Cerebellar nuclear complex (tissue), 1 donor: ENCODE measurements around the gene RHBDL3.
A peak's percentile ranks its signal among the peaks of the same experiment; 100 is the strongest.
"Not testable (repeated sequence)": the region's sequence is repeated elsewhere in the genome, so short reads cannot be mapped to it uniquely, and the experiment has no call there.

ENCODE experiments used
- DNase-seq, 2 experiments: peaks; one replicate each; lab custom pipeline; 2025; lab: John Stamatoyannopoulos, UW

RHBDL3 gene, protein sequence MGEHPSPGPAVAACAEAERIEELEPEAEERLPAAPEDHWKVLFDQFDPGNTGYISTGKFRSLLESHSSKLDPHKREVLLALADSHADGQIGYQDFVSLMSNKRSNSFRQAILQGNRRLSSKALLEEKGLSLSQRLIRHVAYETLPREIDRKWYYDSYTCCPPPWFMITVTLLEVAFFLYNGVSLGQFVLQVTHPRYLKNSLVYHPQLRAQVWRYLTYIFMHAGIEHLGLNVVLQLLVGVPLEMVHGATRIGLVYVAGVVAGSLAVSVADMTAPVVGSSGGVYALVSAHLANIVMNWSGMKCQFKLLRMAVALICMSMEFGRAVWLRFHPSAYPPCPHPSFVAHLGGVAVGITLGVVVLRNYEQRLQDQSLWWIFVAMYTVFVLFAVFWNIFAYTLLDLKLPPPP

DNA sequence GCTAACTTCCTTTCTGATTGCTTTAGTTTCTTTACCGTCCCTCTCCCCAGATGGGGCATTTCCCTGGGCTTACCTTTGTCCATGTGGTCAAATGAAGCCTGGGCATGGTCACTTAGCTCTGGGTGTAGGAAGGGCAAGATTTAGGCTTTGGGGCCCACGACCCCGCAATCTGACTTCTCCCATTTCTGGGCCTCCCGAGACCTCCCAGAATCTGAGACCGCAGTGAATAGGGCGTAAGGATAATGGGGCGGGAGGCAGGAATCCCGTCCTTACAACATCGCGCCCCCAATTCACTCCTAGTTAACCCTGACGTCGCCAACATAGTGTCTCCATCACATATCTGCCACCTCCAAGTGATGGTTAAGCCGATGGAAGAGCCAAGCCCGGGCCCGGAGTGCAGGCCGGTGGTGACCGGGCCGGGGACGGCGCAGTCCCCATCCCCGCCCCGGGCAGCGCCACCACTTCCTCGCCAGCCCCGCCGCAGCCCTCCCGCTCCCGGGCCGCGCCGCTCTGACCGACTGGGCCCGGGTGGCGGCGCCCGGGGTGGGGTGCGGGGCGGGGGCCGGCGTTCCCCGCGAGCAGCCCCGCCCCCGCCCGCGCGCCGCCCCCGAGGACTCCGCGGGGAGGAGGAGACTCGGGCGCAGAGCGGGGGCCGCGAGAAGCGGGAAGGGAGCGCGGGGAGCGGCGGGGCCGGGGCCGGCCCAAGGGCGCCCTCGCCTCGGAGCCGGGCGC lies at the start of gene RHBDL3:
RHBDL3 (plus strand) TSS at position 641 of the 732 bp plus-strand sequence. CDS start 358 bp downstream, outside the sequence.
- no peak for DNase-seq

DNA sequence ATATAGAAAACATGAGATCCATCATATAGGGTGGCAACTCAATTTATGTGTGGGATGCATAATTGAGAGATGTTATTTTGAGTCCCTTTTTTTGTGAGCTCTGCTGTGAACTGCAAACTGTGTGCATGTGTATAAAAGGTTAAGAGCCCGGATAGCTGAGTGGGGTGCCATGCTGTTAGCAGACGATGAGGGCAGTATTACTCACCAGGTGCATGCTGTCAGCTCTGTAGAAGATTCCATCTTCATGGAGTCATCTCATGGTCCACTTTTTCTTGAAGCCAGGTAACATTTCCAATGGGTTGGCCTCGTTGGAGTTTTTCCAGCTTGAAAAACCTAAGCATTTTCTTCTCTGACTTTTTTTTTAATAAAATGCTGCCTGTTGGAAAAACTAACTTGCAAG lies 43.0 kb upstream of the RHBDL3 start:
- no peak for DNase-seq

DNA sequence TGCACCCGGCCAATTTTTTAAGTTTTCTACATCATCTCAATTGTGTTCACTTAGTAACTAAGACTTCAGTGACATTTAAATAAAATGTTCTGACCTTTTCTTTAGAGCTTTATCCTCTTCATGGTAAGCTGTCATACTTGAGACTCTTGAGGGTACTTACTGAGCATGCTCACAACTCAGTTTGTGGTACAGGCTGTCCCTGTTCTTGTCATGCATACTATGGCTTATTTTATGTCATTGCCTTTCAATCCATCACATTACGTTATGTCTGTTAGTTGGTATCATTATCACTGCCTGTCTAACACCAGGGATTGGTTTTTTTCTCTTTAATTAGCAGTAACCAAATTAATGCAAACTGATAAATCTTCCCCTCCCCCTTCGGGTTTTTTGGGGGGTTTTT lies 41.9 kb upstream of the RHBDL3 start:
- no peak for DNase-seq

DNA sequence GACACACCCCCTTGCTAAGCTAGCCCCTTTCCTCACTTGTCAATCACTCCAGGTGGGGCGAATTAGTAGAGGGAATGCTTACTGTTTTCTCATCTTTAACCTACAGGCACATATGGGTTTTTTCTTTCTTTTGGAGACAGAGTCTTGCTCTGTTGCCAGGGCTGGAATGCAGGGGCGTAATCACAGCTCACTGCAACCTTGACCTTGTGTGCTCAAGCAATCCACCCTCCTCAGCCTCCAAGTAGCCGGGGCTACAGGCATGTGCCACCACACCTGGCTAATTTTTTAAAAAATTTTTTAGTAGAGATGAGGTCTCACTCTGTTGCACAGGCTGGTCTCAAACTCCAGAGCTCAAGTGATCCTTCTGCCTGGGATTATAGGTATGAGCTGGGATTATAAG lies 38.7 kb upstream of the RHBDL3 start:
- DNase-seq = no peak

DNA sequence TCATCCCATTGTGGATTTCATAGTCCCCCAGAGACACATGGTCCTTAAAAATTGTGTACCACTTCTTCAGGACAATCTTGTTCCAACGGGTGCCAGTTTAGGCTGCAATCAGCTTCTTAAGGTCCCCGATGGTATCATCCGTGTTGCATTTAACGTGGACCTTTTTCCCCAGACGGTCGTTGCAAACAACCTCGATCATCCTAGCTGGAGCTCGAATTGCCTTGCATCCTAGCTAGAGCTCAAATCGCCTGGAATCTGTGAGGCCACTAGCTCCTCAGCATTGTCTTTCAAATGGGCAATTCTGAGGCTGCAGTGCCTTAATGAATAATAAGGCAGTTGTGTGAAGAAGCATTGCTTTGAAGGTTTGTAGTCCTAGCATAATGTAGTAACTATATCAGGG lies 37.7 kb upstream of the RHBDL3 start:
- DNase-seq = no peak

DNA sequence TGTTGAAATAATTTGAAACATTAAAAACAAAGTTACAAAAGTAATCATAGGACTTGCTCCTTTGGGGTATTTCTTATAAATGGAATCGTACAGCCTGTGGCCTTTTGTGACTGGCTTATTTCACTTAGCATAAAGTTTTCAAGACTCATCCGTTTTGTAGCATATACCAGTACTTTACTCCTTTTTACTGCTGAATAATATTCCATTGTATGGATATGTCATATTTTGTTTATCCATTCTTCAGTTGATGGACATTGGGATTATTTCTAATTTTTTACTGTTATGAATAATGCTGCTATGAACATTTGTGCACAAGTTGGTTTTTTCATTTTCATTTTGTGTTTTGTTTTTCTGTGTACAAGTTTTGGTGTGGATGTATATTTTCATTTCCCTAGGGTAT lies 30.0 kb upstream of the RHBDL3 start:
- no peak for DNase-seq

DNA sequence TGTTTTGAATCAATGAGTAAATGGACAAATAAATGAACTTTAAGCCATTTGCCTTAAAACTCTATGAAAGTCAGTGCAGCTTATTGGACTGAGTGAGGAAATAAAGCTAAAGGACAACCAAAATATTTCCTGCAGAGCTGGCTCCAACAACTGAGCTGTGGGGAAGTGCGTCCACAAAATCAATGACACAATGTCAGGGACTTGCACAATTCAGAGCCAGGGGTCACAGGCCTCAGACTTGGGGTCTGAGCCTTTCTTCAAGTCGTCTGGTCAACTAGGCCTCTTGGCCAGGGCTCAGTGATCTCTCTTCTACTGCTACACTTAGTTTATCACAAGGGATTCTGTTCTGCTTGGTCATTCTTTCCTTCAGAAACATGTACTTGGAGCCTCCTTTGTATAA lies 26.2 kb upstream of the RHBDL3 start:
- DNase-seq = no peak

DNA sequence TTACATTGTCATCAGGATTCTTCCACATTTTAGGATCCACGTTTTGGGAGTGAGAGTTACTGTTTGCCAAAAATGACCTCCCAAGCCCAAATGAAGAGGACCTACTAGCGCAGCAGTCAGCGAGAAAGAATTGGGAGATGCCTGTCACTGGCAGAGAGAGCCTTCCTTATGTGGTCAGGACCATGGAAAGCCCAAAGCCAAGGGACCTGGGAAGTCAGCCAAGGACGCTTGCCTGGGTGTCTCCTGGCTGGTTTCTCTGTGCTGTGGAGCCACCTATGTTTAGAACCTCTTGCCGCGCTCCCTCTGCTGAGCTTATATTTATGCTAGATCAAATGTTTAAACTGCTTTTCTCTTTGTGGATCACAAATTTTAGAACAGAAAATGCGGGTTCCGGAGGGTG lies 24.9 kb upstream of the RHBDL3 start:
- peak in 1 of 2 experiments; percentile 65 for DNase-seq

DNA sequence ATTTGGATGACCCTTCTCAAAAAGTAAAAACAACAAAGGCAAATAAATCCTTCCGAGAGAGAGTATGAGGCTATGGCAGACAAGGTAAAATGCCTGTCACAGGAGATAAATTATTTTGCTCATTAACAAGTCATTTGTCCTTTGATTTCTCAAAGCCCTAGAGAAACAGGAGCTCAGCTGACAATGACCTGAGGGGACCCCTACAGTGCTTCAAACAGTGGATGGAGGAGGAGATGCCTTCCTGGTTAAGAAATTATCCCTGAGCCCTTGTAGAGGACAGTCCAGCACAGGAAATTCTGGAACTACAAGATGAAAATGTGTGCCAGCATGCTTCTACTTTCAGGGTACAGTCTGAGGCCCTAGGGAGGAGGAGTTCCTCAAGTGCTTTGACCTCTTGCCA lies 24.0 kb upstream of the RHBDL3 start:
- DNase-seq = no peak

DNA sequence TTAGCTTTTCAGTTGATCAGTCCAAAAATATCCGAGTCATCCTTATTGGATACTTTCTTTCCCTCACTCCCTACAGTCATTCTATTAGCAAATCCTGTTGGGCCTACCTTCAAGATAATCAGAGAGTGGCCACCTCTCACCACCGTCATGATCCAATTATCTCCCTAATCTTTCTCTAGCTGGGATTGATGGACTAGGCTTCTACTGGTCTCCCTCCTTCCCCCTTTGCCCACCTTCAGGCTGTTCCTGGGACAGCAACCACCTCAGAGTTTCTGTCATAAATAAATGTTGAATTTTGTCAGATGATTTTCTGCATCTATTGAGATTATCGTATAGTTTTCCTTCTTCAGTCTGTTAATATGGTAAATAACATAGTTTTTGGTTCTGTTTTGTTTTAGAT lies 16.2 kb upstream of the RHBDL3 start:
- no peak for DNase-seq

DNA sequence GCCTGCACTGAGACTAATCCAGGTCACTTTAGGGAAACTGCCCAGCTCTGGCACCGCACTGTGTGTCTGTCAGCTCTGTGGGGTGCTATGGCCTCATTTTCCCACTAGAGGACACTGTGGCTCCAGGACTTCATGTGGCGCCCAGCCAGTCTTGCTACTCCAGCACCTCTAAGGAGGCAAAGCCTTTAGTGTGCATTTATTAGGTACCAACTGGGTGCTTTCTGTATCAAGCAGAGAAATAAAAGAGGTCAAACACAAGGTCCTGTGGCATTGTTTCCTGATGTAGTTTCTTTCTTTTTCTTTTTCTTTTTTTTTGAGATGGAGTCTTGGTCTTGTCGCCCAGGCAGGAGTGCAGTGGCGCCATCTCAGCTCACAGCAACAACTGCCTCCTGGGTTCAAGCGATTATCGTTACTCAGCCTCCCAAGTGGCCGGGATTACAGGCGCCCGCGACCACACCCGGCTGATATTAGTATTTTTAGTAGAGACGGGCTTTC lies 12.5 kb upstream of the RHBDL3 start:
- peak in 1 of 2 experiments; percentile 35 for DNase-seq

DNA sequence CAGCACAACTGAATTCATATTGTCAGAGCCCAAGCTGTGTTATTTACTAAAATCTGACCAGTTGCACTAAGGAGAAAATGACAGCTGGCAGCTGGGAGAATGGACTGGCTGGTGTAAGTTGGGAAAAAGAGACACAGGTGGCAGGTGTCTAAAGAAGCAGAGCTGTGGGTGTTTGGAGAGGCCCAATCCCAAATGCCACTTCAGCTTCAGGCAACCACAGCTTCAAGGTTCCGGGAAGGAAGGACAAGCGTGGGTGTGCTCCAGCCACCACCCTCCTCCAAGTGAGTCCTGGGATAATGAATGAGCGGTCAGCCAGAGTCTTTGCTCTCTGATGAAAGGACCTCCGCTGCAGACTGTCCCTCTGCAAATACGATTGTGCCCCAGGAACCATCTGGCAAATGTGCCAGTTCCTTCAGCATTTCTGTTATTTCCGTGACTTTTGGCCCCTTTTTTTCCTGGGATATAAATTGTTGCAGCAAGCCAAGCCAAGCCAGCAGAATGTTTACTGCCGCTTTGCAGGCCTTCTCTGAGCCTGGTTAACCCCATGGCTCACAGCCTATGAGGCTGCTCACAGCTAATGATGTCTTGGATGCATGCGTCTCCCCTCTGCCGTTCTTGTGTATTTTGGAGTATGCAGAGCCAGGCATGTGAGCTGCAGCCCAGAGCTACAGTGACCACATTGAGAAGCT lies 9.5 kb upstream of the RHBDL3 start:
- no peak for DNase-seq

DNA sequence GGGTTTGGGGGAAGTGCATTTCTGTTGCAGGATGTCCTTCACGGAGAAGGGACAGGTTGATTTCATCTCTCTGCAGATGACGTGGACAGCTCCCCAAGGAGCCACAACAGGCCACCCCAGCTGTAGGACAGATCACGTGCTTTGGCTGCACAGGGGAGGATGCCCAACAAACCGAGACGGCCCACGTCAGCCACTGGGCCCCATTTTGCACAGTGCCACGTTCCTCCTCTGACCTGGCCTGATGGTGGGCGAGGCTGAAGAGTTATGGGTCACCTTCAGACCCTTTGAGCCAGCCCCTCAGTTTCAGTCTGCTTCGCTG lies 9.0 kb upstream of the RHBDL3 start:
- DNase-seq = no peak

DNA sequence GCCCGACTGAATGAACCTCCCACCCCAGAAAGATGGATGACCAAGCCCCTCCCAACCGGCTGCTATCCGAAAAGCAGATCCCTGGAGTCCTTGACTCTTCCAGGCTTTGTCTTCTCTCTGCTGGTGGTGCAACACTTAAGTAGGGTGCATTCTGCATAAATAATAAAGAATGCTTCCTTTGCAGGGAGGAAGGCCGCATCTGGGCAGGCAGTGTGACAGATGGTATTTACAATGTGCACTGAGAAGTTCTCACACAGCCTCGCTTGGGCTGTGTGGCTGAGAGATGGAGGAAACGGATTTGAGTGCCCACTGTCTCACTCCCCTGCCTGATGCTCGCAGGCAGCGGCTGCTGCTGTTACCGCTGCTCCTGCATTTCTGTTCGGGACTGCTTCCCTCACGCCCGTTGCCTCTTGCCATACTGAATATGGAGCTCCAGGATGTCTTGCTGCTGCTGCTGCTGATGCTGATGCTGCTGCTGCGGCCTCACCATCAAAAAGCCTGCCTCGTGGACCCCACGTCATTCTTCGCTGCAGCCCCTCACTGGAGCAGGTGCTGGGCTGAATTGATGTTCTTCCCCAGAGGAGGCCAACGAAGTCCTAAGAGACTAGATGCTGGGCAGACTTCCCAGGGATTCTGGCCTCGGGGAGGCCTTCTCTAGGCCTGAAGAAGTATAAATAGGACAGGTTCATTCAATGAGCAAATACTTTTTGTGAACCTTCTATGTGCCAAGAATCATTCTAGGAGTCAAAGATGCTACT lies 7.1 kb upstream of the RHBDL3 start:
- DNase-seq = no peak

DNA sequence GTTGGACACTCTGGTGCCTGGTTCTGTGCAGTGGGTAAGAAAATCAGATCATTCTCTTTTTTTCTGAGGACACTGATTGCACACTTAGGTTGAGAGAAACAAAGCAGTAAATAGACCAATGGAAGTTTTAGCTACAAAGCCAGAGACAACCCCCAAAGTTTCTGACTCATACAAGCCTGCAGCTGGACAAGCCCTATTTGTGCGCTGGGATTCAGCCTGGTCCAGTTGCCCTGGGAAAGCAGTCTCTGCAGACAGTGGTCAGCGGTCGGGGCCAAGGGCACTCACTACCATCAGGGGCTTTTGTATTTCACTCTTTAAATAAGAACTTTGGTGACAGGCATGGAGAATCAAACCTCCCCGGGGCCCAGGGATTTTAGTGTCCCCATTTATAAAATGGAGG lies 6.0 kb upstream of the RHBDL3 start:
- DNase-seq = no peak

DNA sequence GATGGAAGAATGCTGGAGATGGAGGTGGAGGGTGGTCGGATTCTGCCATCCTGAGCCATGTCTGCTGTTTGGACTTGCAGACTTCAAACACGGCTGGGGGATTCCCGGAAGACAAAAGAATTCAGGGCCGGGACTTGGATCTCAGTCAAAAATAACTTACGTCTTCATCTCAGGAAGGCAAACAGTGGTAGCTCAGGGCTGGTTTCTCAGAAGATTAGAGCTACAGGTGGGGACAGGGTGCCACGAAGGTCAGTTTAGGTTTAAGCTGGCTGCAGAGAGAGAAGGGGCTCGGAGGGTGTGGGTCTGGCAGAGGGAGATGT lies 4.3 kb upstream of the RHBDL3 start:
- DNase-seq = no peak

DNA sequence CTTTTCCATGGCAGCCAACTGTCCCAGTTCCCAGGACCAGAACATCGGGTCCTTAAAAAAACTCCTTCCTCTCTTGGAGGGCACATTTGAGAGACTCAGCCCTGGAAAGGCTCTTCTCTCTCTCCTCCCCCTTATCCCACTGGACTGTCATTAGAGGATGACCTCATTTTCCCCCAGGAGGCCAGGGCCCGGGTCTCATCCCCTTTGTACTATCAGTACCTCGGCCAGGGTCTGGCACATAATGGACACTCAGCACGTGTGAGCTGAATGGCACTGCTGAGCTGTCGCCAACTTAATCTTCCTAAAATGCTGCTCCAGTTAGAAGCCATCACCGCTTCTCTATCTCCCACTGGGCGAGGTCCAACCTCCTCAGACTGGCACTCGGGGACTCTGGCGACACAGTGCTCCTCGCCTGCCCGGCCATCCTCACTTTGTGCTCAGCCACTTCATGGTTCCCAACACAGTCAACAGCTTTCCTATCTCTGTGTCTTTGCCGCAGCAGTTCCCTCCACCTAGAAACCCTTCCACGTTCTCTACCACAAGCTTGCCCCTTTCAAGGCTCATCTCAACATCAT lies 3.6 kb upstream of the RHBDL3 start:
- no peak for DNase-seq

DNA sequence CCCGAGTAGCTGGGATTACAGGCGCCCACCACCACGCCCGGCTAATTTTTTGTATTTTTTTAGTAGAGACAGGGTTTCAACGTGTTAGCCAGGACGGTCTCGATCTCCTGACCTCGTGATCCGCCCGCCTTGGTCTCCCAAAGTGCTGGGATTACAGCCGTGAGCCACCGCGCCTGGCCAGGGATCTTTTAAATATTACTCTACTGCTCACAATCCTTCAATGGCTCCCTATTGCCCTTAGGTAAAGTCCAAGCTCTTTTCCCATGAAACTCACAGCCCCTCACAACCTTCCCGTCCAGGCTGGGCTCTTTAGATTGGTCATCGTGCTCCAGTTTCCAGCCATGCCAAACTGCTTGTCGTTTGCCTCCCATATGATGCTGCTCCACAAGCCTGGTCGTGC lies 2.1 kb upstream of the RHBDL3 start:
- DNase-seq = not testable (repeated sequence)

DNA sequence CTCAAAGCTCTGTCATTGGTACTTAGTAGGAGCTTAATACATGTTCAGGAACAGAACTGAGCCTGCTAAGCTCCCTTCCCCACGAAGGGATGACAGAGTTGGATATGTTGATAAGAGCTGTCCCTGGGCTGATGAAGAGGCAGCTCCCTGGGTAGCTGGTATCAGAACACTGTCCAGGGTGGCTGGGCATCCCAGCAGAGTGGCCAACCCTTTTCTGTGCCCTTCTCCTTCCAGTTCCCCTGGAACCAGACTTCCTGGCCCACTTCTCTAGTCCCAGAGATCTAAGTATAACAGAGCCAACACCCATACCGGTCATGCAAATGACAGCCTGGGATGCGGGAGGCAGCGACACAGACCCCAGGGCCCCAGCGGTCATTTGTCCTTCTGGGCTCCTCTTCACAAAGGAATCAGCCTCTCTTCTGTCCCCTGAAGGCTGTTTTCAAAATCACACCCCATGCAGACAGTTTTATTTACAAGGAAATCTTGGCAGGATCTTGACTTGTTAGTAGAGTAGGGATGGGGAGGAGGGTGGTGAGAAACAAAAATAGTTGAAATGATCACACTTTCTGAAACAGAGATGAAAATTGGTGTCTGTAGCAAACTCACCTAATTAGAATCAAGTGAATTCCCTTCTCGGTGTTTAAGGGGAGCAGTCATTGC lies 1.4 kb upstream of the RHBDL3 start:
- DNase-seq = no peak

DNA sequence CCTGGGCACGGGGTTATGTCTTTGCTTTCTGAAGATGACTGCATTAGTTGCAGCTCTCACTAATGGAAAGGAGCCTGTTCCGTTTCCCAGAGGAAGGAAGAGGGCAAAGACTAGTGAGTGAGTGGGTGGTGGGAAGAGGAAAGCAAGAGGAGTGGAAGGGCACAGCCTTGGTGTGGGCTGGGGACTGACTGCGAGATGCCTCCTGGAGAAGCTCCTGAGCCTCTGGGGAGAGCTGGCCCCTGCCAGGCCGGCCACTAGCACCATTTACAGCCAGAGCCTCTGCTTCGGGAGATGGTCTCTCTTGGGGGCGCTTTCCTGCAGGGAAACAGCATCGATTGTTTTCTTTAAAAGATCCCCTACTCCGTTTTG lies 825 bp upstream of the RHBDL3 start:
- no peak for DNase-seq

DNA sequence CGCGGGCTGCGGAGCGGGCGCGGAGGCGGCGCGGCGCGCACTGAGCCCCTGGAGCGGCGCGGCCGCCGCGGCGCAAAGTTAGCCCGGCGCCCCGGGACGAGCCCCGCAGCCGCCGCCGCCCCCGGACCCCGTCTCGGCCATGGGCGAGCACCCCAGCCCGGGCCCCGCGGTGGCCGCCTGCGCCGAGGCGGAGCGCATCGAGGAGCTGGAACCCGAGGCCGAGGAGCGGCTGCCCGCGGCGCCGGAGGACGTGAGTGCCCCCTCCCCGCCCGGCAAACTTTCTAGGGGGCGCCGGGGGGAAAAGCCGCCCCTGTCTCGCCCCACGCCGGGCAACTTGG lies 388 bp downstream of the RHBDL3 start:
- DNase-seq = no peak
